HG02610 (cell line): Measurements from ENCODE around the gene NDUFC1.

Experiments used
- ATAC-seq: cut with Tn5 transposase; IDR thresholded peaks from one replicate; pipeline ENCODE4 v1.9.1; 2021; ENCODE audit warnings: mild to moderate bottlenecking, moderate library complexity; ENCODE audit not compliant: unreplicated experiment

NDUFC1 gene

DNA sequence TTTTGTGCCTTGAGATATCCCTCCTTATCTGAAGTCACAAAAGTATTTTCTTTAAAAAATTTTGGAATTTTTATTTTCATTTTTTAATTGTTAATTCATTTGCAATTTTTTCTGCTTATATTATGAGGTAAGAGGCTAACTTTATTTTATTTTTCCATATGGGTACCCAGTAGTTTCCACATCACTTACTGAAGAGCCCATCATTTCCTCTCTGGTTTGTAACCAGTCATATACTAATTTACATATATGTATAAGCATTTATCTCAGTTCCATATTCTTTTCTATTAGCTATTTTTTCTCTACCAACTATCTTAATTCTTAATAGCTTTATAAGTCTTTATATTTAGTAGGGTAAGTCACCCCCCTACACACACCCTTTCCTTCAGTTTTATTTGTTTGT lies 49.2 kb downstream of the NDUFC1 start:
- ATAC-seq, result no peak

GRCh38 chr4:139247700-139248238 lies 54.5 kb downstream of the NDUFC1 start:
- no peak for ATAC-seq

- ATAC-seq, result no peak
Observed at GRCh38 chr4:139247241-139247640, 55.0 kb downstream of the NDUFC1 start.

DNA sequence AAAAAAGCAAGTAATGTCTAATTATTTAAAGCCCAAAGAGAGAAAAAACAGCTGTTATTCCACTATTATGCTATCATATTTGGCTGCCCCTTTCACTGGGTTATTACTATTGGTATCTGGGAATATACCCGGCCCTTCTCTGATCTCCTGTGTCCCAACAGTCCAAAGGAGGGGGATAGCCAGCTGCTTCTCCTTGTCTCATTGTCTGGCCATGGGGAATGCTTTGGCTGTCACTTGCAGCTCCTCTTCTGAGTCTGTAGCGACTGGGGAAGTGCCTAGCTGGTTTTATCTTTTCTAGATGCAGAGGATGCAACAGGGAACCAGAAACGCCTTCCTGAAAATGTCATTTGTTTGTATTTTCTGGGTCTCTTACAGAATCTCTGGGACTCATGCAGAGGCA lies 56.1 kb downstream of the NDUFC1 start:
- ATAC-seq, result no peak

GRCh38 chr4:139245590-139245989 lies 56.7 kb downstream of the NDUFC1 start:
- ATAC-seq, result no peak

GRCh38 chr4:139243448-139244365 lies 58.6 kb downstream of the NDUFC1 start:
- ATAC-seq, result no peak

DNA sequence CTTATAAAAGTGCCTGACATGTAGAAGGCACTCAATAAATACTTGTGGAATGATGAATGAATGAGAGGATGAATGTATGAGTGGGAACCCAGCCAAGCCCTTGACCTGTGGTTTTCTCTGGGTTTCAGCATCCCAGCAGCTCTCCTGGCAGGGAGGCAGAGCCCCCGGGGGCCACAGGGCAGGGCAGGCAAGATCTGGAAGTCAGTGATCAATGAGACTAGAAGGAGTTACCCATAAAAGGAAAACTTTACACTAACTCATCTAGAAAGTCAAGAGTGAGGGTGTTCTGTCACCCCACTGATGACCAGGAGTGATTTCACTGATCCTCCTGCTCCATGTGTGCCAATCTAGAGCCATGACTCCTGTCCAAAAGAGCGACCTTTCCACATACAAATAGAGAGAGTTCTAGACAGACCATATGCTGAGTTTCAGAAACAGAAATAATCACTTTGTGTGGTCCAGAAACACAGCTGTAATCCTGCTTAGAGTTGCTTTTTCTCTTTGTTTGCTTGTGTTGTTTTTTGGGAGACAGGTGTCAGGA lies 59.7 kb downstream of the NDUFC1 start:
- no peak for ATAC-seq

DNA sequence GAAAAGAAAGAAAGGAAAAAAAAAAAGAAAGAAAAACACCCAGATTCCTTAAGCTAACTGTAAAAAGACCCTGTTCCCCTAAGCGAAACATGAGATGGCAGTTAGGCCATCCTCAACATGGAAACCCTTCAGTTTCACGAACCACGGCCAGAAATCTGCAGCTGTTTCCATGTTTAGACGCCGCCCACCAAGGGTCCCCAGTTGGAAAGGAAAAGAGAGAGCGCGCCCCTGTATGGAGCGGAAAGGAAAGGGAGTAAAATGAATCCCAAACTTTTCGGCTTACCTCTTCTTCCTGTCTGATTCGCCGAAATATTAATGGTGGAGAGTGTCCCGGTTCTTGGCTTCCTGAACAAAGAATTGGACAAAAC lies 60.5 kb downstream of the NDUFC1 start:
- no peak for ATAC-seq

- no peak for ATAC-seq
Observed at GRCh38 chr4:139241086-139241783, 61.0 kb downstream of the NDUFC1 start.
